Liver (tissue), 3 donors: ENCODE results near the gene XRN1.

Source experiments
- CTCF ChIP-seq: fragments of 150-350 bp; IDR thresholded peaks from 2 replicates; pipeline ENCODE4 v1.5.1; 2017; ENCODE audit warnings: improper control_type of control experiment, low read depth, low read length; ENCODE audit not compliant: missing input control
- FOXA1 ChIP-seq: IDR thresholded peaks from 2 replicates; pipeline ENCODE4 v1.6.1; 2016; ENCODE audit warnings: antibody characterized with exemption
- FOXA2 ChIP-seq: IDR thresholded peaks from 2 replicates; pipeline ENCODE4 v1.6.1; 2016; ENCODE audit warnings: antibody characterized with exemption
- GABPA ChIP-seq, 2 donors: IDR thresholded peaks in 1 of 2; conservative IDR thresholded peaks in 1 of 2; 2 replicates each; pipeline ENCODE4 v1.6.1; 2016; ENCODE audit warnings: antibody characterized with exemption in 2 of 2, mild to moderate bottlenecking in 1 of 2, moderate library complexity in 1 of 2
- HNF4A ChIP-seq, 2 donors: conservative IDR thresholded peaks; 2 replicates each; pipeline ENCODE4 v1.6.1; 2016; ENCODE audit warnings: antibody characterized with exemption in 2 of 2, mild to moderate bottlenecking in 2 of 2
- JUND ChIP-seq, 2 donors: IDR thresholded peaks; 2 replicates each; pipeline ENCODE4 v1.6.1; 2016; ENCODE audit warnings: antibody characterized with exemption in 2 of 2
- RAD21 ChIP-seq, 2 donors: IDR thresholded peaks; 2 replicates each; pipeline ENCODE4 v1.6.1; 2016; ENCODE audit warnings: antibody characterized with exemption in 2 of 2, mild to moderate bottlenecking in 2 of 2
- REST ChIP-seq: IDR thresholded peaks from 2 replicates; pipeline ENCODE4 v1.6.1; 2016; ENCODE audit warnings: antibody characterized with exemption, mild to moderate bottlenecking
- RXRA ChIP-seq, 2 donors: IDR thresholded peaks; 2 replicates each; pipeline ENCODE4 v1.6.1; 2017 to 2018; ENCODE audit warnings: antibody characterized with exemption in 2 of 2, mild to moderate bottlenecking in 1 of 2
- SP1 ChIP-seq: IDR thresholded peaks from 2 replicates; pipeline ENCODE4 v1.6.1; 2018; ENCODE audit warnings: antibody characterized with exemption, mild to moderate bottlenecking
- TAF1 ChIP-seq: conservative IDR thresholded peaks from 2 replicates; pipeline ENCODE4 v1.6.1; 2016; ENCODE audit warnings: antibody characterized with exemption, mild to moderate bottlenecking
- YY1 ChIP-seq: IDR thresholded peaks from 2 replicates; pipeline ENCODE4 v1.6.1; 2016; ENCODE audit warnings: antibody characterized with exemption, mild to moderate bottlenecking
- TF ChIP-seq, protein P1 (sequence below): IDR thresholded peaks from 2 replicates; pipeline ENCODE4 v1.6.1; 2016; ENCODE audit warnings: antibody characterized with exemption
- TF ChIP-seq, protein P2 (sequence below): IDR thresholded peaks from 2 replicates; pipeline ENCODE4 v1.6.1; 2016; ENCODE audit warnings: antibody characterized with exemption
- donor health status: healthy.
- donor health status: healthy.

GRCh38 chr3:142273501-142273900, 174.3 kb downstream of the XRN1 start:
- TF ChIP-seq CTCF, result no peak
- TF ChIP-seq, protein P1, sequence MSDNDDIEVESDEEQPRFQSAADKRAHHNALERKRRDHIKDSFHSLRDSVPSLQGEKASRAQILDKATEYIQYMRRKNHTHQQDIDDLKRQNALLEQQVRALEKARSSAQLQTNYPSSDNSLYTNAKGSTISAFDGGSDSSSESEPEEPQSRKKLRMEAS, result no peak
- no peak for TF ChIP-seq RXRA (IDR thresholded peaks at IDR 0.05)
- no peak for TF ChIP-seq GABPA (IDR thresholded peaks at IDR 0.05 in 1 of 2, conservative IDR thresholded peaks at IDR 0.05 in 1 of 2)
- TF ChIP-seq HNF4A (conservative IDR thresholded peaks at IDR 0.05), result no peak
- no peak for TF ChIP-seq JUND (IDR thresholded peaks at IDR 0.05)
- TF ChIP-seq SP1, result no peak
- no peak for TF ChIP-seq FOXA2
- no peak for TF ChIP-seq TAF1
- no peak for TF ChIP-seq REST
- TF ChIP-seq FOXA1, result no peak
- TF ChIP-seq RAD21 (IDR thresholded peaks at IDR 0.05), result no peak
- TF ChIP-seq, protein P2, sequence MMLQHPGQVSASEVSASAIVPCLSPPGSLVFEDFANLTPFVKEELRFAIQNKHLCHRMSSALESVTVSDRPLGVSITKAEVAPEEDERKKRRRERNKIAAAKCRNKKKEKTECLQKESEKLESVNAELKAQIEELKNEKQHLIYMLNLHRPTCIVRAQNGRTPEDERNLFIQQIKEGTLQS, result no peak
- no peak for TF ChIP-seq YY1
